ENCODE measurements around the gene SLC6A3.

GRCh38 chr5:1444361-1445189 is 665 bp downstream of the SLC6A3 start:
- no peak for TF ChIP-seq MAX (IDR thresholded peaks at IDR 0.05)
- no peak for TF ChIP-seq SMC3 (IDR thresholded peaks at IDR 0.05; ENCODE audit: low read length)
